Esophagus mucosa (tissue), 1 donor: ENCODE results near the gene LAMA1. TPM values are rescaled to one million over a fixed set of nuclear protein-coding genes. Genes with fewer than 3 reads are reported as not detected.
"Not testable (repeated sequence)": the region's sequence is repeated elsewhere in the genome, so short reads cannot be mapped to it uniquely, and the experiment has no call there.

Experiments used
- ATAC-seq: fragments of 200-7000 bp; cut with Tn5 transposase; one replicate; pipeline ENCODE4 v1.9.1; 2020
- total RNA-seq: library from RNA; stranded (reverse); gene quantifications from one replicate; pipeline ENCODE4 v1.2.4, GENCODE V29; 2023
- donor health status: DM: yes; HTN: yes; CAD: no.

The LAMA1 gene
- total RNA-seq, result 5.5 TPM

GRCh38 chr18:7117390-7118355 lies at the start of gene LAMA1:
Gene LAMA1, minus strand, starts transcription at chr18:7117797. Its CDS starts 77 bp downstream, at chr18:7117720.
- peak; percentile 68 for ATAC-seq

GRCh38 chr18:7165846-7166393 lies 48.3 kb upstream of the LAMA1 start:
- no peak for ATAC-seq

GRCh38 chr18:7164323-7165004 lies 46.9 kb upstream of the LAMA1 start:
- ATAC-seq, result no peak

- ATAC-seq, result no peak
These were observed 40.6 kb upstream of the LAMA1 start for GRCh38 chr18:7158216-7158615.

- no peak for ATAC-seq
These were observed 40.2 kb upstream of the LAMA1 start for GRCh38 chr18:7157760-7158159.

- ATAC-seq, result no peak
These were observed 38.3 kb upstream of the LAMA1 start for GRCh38 chr18:7155887-7156286.

GRCh38 chr18:7155092-7155491 lies 37.5 kb upstream of the LAMA1 start:
- no peak for ATAC-seq

GRCh38 chr18:7152440-7152839 lies 34.8 kb upstream of the LAMA1 start:
- ATAC-seq, result no peak

GRCh38 chr18:7147399-7147798 lies 29.8 kb upstream of the LAMA1 start:
- ATAC-seq, result no peak

- peak; percentile 87 for ATAC-seq
These were observed 28.5 kb upstream of the LAMA1 start for GRCh38 chr18:7146067-7146466.

- ATAC-seq, result not testable (repeated sequence)
These were observed 27.3 kb upstream of the LAMA1 start for GRCh38 chr18:7144921-7145320.

- ATAC-seq, result no peak
These were observed 23.7 kb upstream of the LAMA1 start for GRCh38 chr18:7141287-7141686.

GRCh38 chr18:7139409-7139808 lies 21.8 kb upstream of the LAMA1 start:
- no peak for ATAC-seq

- no peak for ATAC-seq
These were observed 15.6 kb upstream of the LAMA1 start for GRCh38 chr18:7133181-7133580.

- ATAC-seq, result no peak
These were observed 15.0 kb upstream of the LAMA1 start for GRCh38 chr18:7132356-7133150.

- ATAC-seq, result no peak
These were observed 4.8 kb upstream of the LAMA1 start for GRCh38 chr18:7122376-7122775.

- ATAC-seq, result peak; percentile 32
These were observed 706 bp downstream of the LAMA1 start for GRCh38 chr18:7116792-7117389.

GRCh38 chr18:7116001-7116730 lies 1.4 kb downstream of the LAMA1 start:
- ATAC-seq, result no peak

GRCh38 chr18:7112936-7113335 lies 4.7 kb downstream of the LAMA1 start:
- ATAC-seq, result no peak

GRCh38 chr18:7111134-7111533 lies 6.5 kb downstream of the LAMA1 start:
- no peak for ATAC-seq

- no peak for ATAC-seq
These were observed 11.7 kb downstream of the LAMA1 start for GRCh38 chr18:7105943-7106342.
